GM10847 (cell line): Measurements from ENCODE around the gene MEF2D.

Source experiments
- POLR2A ChIP-seq: IDR thresholded peaks from 2 replicates; pipeline ENCODE4 v1.6.1; 2011; ENCODE audit not compliant: insufficient read length; ENCODE audit errors: extremely low read depth

Gene MEF2D

DNA sequence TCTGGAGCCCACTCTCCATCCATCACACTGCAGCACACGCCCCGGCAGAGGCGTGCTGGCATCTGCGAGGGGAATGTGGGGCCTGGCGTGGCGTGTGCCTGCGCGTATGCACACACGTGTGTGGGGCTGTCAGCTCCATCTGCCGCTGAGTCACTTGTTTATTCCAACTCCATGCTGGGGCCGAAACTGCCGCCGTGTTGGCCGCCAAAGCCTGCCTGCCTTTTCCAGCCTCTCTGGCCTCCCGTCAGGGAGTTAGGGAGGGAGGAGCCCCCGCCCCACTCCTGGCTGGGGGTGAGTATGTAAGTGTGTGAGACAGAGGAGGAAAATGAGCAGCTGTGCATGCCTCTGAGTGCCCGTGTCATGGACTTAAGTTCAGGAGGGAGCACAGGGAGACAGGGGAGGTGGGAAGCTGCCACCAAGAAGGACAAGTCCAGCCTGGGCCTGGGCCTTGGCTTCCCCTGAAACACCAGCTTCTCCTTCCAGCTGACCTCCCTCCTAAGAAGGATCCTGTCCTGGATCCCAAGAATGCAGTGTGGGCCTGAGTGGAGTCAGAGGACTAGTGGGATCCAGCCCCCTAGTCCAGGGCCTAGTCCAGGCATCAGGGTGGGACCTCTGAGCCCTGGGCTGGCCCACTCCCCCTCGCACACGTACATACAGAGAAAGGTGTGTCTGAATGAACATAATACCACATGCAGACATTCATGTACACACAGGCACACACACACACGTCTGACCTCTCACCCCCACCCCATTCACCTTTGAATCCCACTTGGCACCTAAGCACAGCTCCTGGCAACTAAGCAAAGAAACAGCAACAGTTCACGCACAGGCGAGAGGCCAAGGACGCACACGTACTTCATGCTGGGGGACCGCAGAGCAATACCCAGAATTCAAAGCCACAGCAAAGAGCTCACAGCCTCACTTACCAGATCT lies 24.7 kb downstream of the MEF2D start:
- no peak for TF ChIP-seq POLR2A

DNA sequence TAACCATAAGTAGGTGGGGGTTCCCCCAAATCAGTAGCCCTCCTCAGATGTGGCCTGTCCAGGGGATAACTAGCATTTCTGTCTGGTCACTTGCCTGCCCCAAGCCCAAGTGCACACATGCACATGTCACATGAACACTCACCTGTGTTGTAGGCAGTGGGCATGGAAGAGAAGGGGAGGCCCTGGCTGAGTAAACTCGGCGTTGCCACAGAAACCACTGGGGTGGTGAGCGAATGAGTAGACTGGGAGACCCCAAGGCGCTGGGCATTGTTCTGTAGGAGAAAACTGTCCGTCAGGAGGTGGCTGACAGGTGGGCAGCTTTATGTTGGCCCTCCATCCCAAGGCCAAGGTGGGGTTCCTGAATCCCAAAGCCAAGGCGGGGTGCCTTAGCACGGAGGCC lies 25.6 kb downstream of the MEF2D start:
- TF ChIP-seq POLR2A = no peak

GRCh38 chr1:156471496-156472490 lies 28.8 kb downstream of the MEF2D start:
- no peak for TF ChIP-seq POLR2A

DNA sequence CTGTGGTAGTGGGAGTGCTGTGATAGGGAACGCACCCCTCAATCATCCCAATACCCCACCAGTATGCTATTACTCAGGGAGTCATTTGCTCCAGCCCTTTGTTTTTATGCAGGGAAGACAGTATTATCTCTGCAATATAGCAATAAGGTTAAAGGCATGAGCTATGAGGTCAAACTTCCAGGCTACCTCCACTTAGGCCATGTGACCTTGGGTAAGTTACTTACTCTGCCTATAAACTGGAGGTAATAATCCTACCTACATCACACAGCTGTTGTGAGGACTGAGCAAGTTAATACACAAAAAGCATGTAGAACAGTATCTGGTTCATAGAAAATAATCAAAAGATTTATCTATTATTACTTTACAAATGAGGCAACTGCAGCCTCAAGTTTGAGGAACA lies 30.1 kb downstream of the MEF2D start:
- no peak for TF ChIP-seq POLR2A

DNA sequence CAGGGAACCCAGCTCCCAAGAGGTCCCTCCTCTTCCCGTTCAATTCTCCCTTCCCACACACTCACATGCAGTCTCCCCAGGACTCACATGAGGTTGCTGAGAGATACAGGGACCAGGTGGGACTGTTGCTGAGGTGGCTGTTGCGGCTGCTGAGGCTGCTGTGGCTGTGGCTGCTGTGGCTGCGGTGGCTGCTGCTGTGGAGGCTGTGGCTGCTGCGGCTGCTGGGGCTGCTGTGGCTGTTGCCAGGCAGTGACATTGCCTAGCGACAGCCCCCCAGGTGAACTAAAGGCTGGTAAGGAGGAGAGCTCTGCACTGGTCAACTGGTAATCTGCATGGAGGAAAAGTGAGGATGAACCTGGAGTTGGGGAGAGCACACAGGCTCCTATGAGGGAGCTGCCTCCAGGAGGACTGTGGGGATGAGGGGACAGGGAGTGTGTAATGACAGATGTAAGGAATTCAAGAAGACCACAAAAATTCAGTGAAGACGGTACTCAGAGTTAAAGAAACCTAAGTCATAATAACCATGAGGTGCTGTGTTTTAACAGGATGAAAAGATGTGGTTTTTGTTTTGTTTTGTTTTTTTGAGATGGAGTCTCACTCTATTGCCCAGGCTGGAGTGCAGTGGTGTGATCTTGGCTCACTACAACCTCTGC lies 31.8 kb downstream of the MEF2D start:
- no peak for TF ChIP-seq POLR2A

GRCh38 chr1:156467906-156468305 lies 32.7 kb downstream of the MEF2D start:
- TF ChIP-seq POLR2A = no peak

GRCh38 chr1:156467385-156467784 lies 33.2 kb downstream of the MEF2D start:
- TF ChIP-seq POLR2A = no peak

DNA sequence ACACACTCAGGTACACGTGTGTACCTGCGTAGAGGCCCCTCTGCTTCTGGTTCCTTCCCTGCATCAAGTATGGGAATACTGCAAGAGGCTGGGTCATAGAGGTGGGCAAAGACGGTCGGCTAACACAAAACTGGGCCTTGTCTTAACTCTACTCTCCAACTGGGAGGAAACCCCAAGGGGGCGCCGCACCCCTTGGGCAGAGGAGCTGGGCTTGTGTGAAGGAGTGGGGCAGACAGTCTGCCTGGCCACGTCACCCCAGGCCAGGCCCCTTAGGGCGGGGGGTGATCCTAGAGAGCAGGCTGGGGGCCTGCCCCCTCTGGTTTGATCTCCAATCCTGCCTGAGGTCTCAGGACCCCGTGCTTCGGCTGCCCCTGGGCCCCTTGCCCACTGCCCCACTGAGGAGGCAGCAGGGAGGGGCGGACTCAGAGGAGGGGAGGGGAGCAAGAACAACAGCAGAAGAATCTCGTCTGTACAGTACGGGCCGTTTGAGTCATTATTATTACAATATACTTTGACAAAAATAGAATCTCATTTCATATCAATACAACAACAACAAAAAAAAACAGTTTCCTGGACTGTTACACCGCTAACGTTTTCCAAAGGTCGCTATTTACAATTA lies 34.7 kb downstream of the MEF2D start:
- no peak for TF ChIP-seq POLR2A

DNA sequence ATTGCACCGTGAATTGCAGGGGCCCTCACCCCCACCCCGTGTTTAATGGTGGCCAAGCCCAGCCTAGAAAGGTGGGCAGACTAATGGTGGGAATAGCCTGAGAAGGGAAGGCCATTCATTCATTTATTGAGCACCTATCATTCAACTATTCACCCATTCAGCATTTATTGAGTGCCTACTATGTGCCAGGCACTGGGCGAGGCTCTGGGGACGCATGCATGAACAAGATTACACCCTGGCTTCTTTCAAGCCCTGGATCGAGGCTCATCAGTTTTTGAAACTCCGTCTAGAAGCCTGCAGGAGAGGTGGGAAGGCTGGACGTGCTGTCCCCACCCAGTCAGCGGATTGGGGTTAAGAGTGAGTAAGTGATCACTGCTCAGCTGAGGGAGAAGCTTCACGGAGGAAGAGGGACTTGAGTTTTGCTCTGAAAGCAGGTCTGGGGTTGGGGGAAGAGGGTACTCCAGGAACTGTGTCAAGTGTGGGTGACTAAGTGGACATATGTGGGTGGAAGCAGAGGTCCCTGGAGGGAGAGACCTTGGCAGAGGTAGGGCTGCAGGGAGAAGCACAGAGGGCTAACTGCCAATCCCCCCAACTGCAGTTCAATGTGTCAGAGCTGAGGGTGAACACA lies 35.6 kb downstream of the MEF2D start:
- TF ChIP-seq POLR2A = no peak

- TF ChIP-seq POLR2A = no peak
Observed at GRCh38 chr1:156464335-156464734, 36.2 kb downstream of the MEF2D start.

DNA sequence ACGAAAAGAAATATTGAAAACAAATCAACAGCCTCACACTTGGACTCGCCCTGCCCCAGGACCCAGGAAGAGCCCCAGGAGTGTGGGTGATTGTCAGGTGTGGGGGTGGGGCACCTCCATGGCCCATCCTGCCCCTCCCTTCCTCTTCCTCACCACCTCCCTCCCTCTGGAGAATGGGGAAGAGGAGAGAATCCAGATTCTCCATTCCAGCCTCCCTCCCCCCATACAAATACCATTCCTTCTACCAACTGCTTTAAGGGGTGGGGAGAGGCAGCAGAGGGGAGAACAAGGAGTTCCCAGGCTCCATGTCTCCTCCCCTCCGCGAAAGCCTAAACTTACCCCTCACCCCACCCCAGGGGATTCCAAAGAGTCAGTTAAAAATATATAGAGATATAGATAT lies 36.7 kb downstream of the MEF2D start:
- TF ChIP-seq POLR2A = no peak

DNA sequence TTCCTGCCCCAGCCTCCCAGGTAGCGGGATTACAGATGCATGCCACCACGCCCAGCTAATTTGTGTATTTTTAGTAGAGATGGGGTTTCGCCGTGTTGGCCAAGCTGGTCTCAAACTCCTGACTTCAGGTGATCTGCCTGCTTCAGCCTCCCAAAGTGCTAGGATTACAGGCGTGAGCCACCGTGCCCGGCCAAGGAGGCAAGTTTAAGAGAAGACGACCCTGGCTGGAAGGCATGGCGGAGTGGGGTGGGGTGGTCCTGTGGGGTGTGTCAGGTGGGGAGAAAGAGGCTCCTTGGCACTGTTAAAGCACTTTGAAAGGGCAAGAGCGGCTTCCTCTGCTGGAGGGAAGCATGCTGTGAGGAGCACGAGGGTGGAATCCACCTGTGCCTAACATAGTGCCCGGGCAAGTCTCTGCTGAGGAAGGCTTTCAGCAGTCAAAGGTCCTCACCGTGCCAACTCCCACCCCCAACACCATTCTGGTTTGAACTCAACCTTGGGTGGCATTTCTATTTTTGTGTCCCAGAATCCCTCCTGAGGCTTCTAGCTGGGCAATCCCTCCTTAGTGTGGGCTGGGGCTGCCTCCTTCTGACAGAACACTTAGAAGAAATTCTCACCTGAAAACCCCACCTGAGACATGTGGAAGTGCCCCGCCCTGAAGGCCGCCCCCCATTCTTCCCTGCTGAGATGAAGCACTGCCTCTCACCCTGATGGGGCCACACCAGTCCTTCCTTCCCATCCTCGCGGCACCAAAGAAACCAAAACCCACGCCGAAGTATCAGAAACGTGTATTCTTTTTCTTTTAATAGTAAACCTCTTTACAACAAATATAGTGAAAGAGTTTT lies 37.4 kb downstream of the MEF2D start:
- TF ChIP-seq POLR2A = no peak
